GM23248 (cell line): ENCODE results near the gene ZNF593OS.

Experiments used
- EZH2 ChIP-seq: fragments of 200-600 bp; sonication (generic); IDR thresholded peaks from 2 replicates; pipeline ENCODE4 v1.6.1; 2018; ENCODE audit warnings: antibody characterized with exemption, mild to moderate bottlenecking; ENCODE audit not compliant: insufficient read depth, poor library complexity, severe bottlenecking
- EZH2phosphoT487 ChIP-seq: fragments of 200-600 bp; sonication (generic); IDR thresholded peaks from 2 replicates; pipeline ENCODE4 v1.6.1; 2018; ENCODE audit warnings: antibody characterized with exemption, moderate library complexity, mild to moderate bottlenecking, low read depth; ENCODE audit not compliant: insufficient read depth

- TF ChIP-seq EZH2 (no peak), EZH2phosphoT487 (no peak)
Observed at GRCh38 chr1:26162220-26162709, 9.4 kb downstream of the ZNF593OS start.
